HFFc6 (cell line): Measurements from ENCODE around the gene SUCLG1. TPM values are rescaled to one million over a fixed set of nuclear protein-coding genes. Genes with fewer than 3 reads are reported as not detected.
A peak's percentile ranks its signal among the peaks of the same experiment; 100 is the strongest.

Experiments
- DNase-seq: peaks from one replicate; pipeline ENCODE4 v3.0.0-alpha.2; 2018
- H3K27ac Mint-ChIP-seq: 2 replicates; pipeline ENCODE4 v1.8.0; 2020; ENCODE audit warnings: mild to moderate bottlenecking, mixed read lengths
- H3K27me3 Mint-ChIP-seq: 2 replicates; pipeline ENCODE4 v1.8.0; 2021; ENCODE audit warnings: mild to moderate bottlenecking, moderate library complexity, mixed read lengths; ENCODE audit not compliant: insufficient read depth
- H3K36me3 Mint-ChIP-seq: 2 replicates; pipeline ENCODE4 v1.8.0; 2021; ENCODE audit warnings: low read depth, mixed read lengths
- H3K4me1 Mint-ChIP-seq: 2 replicates; pipeline ENCODE4 v1.8.0; 2020; ENCODE audit warnings: low read depth, mixed read lengths
- H3K4me3 Mint-ChIP-seq: 2 replicates; pipeline ENCODE4 v1.8.0; 2020; ENCODE audit warnings: mild to moderate bottlenecking, moderate library complexity, mixed read lengths
- H3K9me3 Mint-ChIP-seq: 2 replicates; pipeline ENCODE4 v1.8.0; 2020; ENCODE audit warnings: mild to moderate bottlenecking, mixed read lengths
- total RNA-seq, 6 experiments: library from RNA; stranded (reverse); fragmentation: NEBNext Ultra II Directional; extraction: Animal tissue kit (Norgen Biotek cat#: 25700); gene quantifications; 2 replicates in 1 of 6; 3 replicates in 5 of 6; pipeline ENCODE4 v1.2.3, GENCODE V29; 2021
- TF ChIP-seq, protein P1 (sequence below): fragments of 200-600 bp; sonication (generic); IDR thresholded peaks from 2 replicates; pipeline ENCODE4 v1.5.0; 2021; ENCODE audit warnings: antibody characterized with exemption, mild to moderate bottlenecking

SUCLG1 gene
- total RNA-seq, 6 experiments from 2014 or later, result 72.5 to 84.9 (median 79.2) TPM

DNA sequence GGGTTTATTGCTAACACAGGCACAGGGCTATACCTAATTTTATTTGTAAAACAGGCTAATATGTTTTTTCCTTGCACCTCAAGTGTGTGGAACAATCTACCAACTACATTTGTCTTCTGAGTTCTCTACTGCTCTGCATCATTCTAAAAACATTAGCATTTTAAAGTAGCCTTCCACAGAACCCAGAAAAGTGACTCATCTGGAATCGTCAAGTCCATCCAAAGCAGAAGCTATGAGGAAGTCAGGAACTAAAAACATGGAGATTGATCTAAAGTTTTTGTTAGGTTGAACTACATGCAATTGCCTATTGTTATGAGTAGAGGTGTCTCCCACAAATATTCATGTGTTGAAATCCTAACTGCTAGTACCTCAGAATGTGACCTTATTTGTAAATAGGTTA is 70.9 kb downstream of the SUCLG1 start:
- H3K27me3 Mint-ChIP-seq, result peaks cover 3% of the 10 kb centered on the region
- H3K36me3 Mint-ChIP-seq, result no peaks in the 10 kb centered on the region
- no peaks in the 10 kb centered on the region for H3K9me3 Mint-ChIP-seq
- TF ChIP-seq, protein P1, sequence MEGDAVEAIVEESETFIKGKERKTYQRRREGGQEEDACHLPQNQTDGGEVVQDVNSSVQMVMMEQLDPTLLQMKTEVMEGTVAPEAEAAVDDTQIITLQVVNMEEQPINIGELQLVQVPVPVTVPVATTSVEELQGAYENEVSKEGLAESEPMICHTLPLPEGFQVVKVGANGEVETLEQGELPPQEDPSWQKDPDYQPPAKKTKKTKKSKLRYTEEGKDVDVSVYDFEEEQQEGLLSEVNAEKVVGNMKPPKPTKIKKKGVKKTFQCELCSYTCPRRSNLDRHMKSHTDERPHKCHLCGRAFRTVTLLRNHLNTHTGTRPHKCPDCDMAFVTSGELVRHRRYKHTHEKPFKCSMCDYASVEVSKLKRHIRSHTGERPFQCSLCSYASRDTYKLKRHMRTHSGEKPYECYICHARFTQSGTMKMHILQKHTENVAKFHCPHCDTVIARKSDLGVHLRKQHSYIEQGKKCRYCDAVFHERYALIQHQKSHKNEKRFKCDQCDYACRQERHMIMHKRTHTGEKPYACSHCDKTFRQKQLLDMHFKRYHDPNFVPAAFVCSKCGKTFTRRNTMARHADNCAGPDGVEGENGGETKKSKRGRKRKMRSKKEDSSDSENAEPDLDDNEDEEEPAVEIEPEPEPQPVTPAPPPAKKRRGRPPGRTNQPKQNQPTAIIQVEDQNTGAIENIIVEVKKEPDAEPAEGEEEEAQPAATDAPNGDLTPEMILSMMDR, result no peak
- H3K4me1 Mint-ChIP-seq, result peaks cover 9% of the 10 kb centered on the region
- H3K4me3 Mint-ChIP-seq, result no peak overlapping the region
- H3K27ac Mint-ChIP-seq, result no peak overlapping the region
- DNase-seq, result peak; percentile 43

DNA sequence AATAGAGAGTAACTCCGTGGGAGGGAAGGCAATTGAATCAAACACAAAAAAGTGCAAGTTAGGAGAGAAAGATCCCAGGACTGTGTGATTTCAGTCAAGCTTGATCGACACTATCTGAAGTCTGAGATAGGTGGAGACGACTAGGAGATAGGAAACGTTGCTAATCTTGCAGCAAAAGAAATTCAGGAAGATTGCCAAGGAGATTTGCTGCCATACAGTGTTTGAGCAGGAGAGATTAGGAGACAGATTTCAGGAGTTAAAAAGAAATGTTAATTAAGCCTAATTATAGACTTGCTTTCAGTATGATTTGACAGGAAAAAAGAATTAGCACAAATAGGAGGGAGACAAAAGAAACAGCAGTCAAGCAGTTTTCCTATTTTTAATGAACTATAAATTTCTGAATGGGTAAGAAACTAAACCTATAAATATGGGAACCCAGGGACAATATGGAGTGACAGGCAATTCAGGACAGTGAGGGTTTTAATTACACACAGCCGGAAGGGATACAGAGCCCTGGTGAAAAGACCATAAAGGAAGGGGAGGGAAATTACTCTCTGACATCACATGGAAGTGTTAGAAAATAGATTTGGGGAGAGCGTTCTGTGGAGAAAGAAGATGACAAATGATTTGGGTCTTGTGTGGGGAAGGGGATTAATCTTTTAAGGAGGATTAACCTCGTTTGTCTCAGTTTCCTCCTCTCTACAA is 72.6 kb downstream of the SUCLG1 start:
- no peak for DNase-seq
- H3K27me3 Mint-ChIP-seq, result peaks cover 3% of the 10 kb centered on the region
- H3K9me3 Mint-ChIP-seq, result no peaks in the 10 kb centered on the region
- H3K27ac Mint-ChIP-seq, result no peak overlapping the region
- TF ChIP-seq, protein P1, result no peak
- H3K4me1 Mint-ChIP-seq, result peaks cover 9% of the 10 kb centered on the region
- no peak overlapping the region for H3K4me3 Mint-ChIP-seq
- no peaks in the 10 kb centered on the region for H3K36me3 Mint-ChIP-seq

DNA sequence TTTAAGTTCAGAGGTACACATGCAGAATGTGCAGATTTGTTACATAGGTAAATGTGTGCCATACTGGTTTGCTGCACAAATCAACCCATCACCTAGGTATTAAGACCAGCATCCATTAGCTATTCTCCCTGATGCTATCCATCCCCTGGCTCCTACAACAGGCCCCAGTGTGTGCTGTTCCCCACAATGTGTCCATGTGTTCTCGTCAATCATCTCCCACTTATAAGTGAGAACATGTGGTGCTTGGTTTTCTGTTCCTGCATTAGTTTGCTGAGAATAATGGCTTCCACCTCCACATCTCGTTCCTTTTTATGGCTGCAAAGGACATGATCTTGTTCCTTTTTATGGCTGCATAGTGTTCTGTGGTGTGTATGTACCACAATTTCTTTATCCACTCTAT is 75.8 kb downstream of the SUCLG1 start:
- Mint-ChIP-seq H3K27me3 (peaks cover 3% of the 10 kb centered on the region), H3K27ac (no peak overlapping the region), H3K9me3 (no peaks in the 10 kb centered on the region), H3K36me3 (no peaks in the 10 kb centered on the region), H3K4me1 (peaks cover 7% of the 10 kb centered on the region), H3K4me3 (no peak overlapping the region)
- DNase-seq, result no peak
- TF ChIP-seq, protein P1, result no peak

DNA sequence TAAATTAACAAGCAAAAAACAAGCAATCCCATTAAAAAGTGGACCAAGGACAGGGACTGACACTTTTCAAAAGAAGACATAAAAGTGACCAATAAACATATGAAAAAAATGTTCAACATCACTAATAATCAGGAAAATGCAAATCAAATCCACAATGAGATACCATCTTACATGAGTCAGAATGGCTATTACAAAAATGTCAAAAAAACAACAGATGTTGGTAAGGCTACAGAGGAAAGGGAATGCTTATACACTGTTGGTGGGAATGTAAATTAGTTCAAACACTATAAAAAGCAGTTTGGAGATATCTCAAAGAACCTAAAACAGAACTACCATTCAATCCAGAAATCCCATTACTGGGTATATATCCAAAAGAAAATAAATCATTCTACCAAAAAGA is 78.2 kb downstream of the SUCLG1 start:
- TF ChIP-seq, protein P1, result no peak
- DNase-seq, result no peak
- H3K27me3 Mint-ChIP-seq, result no peaks in the 10 kb centered on the region; the same call in none of the 2 replicates
- no peaks in the 10 kb centered on the region for H3K9me3 Mint-ChIP-seq
- no peak overlapping the region for H3K4me3 Mint-ChIP-seq
- no peak overlapping the region for H3K27ac Mint-ChIP-seq
- H3K4me1 Mint-ChIP-seq, result no peaks in the 10 kb centered on the region
- H3K36me3 Mint-ChIP-seq, result no peaks in the 10 kb centered on the region

DNA sequence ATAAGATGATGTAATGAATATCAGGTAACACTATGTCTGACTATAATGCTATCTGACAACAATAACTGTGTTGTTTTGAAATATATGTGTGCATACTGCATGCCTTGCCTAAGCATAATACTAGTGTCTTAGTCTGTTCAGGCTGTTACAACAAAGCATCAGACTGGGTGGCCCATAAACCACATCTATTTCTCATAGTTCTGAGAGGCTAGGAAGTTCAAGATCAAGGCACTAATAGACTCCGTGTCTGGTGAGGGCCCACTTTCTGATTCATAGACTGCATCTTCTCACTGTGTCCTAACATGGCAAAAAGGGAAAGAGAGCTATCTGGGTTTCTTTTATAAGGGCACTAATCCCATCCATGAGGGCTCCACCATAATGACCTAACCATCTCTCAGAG is 80.1 kb downstream of the SUCLG1 start:
- no peaks in the 10 kb centered on the region; the same call in 1 of the 2 replicates for H3K27me3 Mint-ChIP-seq
- no peak overlapping the region for H3K27ac Mint-ChIP-seq
- H3K9me3 Mint-ChIP-seq, result no peaks in the 10 kb centered on the region
- H3K4me3 Mint-ChIP-seq, result no peak overlapping the region
- H3K36me3 Mint-ChIP-seq, result no peaks in the 10 kb centered on the region
- TF ChIP-seq, protein P1, result no peak
- H3K4me1 Mint-ChIP-seq, result no peaks in the 10 kb centered on the region
- no peak for DNase-seq
